IMR-90 (cell line): ENCODE data around the gene STXBP6.

Experiments used
- BHLHE40 ChIP-seq: fragments of 150-350 bp; IDR thresholded peaks from 2 replicates; pipeline ENCODE4 v1.6.1; 2016; ENCODE audit warnings: mild to moderate bottlenecking, low read depth, low read length
- CTCF ChIP-seq: conservative IDR thresholded peaks from 2 replicates; pipeline ENCODE4 v1.5.1; 2012; ENCODE audit warnings: mild to moderate bottlenecking, low read depth, low read length, improper control_type of control experiment
- NFE2L2 ChIP-seq: fragments of 150-350 bp; IDR thresholded peaks from 2 replicates; pipeline ENCODE4 v1.6.1; 2016; ENCODE audit warnings: low read depth, mild to moderate bottlenecking, low read length
- POLR2A ChIP-seq: IDR thresholded peaks from 2 replicates; pipeline ENCODE4 v1.6.1; 2012; ENCODE audit warnings: mild to moderate bottlenecking, low read depth, low read length
- USF2 ChIP-seq: fragments of 150-350 bp; IDR thresholded peaks from 2 replicates; pipeline ENCODE4 v1.6.1; 2017; ENCODE audit warnings: mild to moderate bottlenecking, antibody characterized with exemption, low read length, low read depth

DNA sequence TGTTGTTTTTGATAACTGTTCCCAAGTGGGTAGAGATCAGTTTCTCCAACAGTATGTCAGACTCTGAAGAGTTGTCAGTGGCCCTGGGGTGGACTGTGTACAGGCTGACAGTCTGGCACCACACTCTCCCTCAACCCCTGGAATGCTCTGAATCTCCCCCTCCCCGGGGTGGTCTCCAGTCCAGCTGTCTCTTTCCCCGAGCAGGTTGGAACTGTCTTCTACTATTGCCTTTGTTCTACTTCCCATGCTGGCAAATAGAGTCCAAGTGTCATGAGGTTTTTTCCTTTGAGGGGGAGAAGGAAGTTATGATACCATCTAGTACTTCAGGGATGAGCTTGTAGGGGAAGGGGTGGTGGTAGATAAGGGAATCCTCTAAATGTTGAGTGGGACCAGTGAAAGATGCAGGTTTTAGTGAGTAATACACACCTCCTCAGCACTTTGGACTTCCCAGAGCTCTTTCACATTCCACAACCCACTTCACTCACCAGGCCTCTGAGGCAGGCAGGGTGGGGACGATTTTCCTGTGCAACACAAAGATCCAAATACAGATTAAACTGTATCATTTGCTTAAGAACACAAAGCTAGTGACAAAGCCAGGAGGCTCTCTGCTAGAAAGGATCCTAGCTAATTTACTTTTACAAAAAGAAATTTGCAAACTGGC lies 245.3 kb downstream of the STXBP6 start:
- TF ChIP-seq CTCF (no peak), USF2 (no peak), POLR2A (no peak), NFE2L2 (no peak), BHLHE40 (no peak)
